BJ (cell line): ENCODE measurements around the gene USP48. TPM values are rescaled to one million over a fixed set of nuclear protein-coding genes. Genes with fewer than 3 reads are reported as not detected.

Experiments
- CTCF ChIA-PET: fragments of 350-600 bp; formaldehyde crosslinking; extraction: SDS; loops from one replicate; lab custom pipeline; 2021; ENCODE audit warnings: antibody characterized with exemption, inconsistent platforms; lab: Yijun Ruan, JAX
- POLR2A ChIA-PET: fragments of 300-600 bp; sonication (Branson Sonifier 250); formaldehyde crosslinking; extraction: SDS; loops from one replicate; lab custom pipeline; 2021; ENCODE audit warnings: antibody characterized with exemption; lab: Charles Lee
- DNase-seq: peaks from one replicate; pipeline ENCODE4 v3.0.0-alpha.2; 2011; ENCODE audit warnings: low read depth
- H3K27me3 ChIP-seq: 2 replicates; pipeline ENCODE4 v1.6.0; 2011; ENCODE audit warnings: low read length; ENCODE audit not compliant: control insufficient read depth, insufficient read depth
- H3K36me3 ChIP-seq: 2 replicates; pipeline ENCODE4 v1.5.1; 2011; ENCODE audit warnings: low read length; ENCODE audit not compliant: control insufficient read depth, insufficient read depth
- H3K4me3 ChIP-seq: 2 replicates; pipeline ENCODE4 v1.5.1; 2011; ENCODE audit warnings: low read depth, mild to moderate bottlenecking, control low read depth, low read length
- polyA plus RNA-seq: library from polyadenylated mRNA; depleted of rRNA; stranded (reverse); fragments of >200 nt; gene quantifications from 2 replicates; pipeline ENCODE4 v1.2.3, GENCODE V29; 2011
- TF ChIP-seq, protein P1 (sequence below): IDR thresholded peaks from 2 replicates; pipeline ENCODE4 v1.5.1; 2011; ENCODE audit warnings: low read depth, mild to moderate bottlenecking, control low read depth, inconsistent platforms, low read length, moderate library complexity; ENCODE audit not compliant: insufficient read depth

The USP48 gene
- polyA plus RNA-seq, 1 experiment, result 10.8 TPM

DNA sequence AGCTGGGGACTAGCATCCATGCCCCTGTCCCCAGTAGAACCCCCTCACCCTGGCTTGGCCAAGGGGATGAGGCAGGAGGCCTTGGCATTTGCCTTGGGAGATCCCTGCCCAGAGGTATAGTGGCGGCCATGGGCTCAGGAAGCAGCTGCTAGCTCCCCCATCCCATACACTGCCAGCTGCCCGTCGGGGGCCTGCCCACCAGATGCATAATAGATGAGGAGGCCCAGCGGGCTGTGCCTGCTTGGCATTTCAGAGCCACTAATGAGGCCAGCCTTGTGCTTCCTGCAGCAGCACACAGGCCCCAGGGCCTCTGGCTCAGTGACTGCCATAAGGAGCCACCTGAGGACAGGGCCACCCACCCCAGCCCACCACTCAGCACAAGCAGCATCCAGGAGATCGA lies 137.4 kb downstream of the USP48 start:
- no peak for DNase-seq
- CTCF ChIA-PET, result interaction anchor here (0.6 to 1.7 kb wide), 3 partner anchors 13 to 341 kb away, joined by 3 to 12 read pairs (median 3); no protein-coding TSS in a partner anchor
- TF ChIP-seq, protein P1, sequence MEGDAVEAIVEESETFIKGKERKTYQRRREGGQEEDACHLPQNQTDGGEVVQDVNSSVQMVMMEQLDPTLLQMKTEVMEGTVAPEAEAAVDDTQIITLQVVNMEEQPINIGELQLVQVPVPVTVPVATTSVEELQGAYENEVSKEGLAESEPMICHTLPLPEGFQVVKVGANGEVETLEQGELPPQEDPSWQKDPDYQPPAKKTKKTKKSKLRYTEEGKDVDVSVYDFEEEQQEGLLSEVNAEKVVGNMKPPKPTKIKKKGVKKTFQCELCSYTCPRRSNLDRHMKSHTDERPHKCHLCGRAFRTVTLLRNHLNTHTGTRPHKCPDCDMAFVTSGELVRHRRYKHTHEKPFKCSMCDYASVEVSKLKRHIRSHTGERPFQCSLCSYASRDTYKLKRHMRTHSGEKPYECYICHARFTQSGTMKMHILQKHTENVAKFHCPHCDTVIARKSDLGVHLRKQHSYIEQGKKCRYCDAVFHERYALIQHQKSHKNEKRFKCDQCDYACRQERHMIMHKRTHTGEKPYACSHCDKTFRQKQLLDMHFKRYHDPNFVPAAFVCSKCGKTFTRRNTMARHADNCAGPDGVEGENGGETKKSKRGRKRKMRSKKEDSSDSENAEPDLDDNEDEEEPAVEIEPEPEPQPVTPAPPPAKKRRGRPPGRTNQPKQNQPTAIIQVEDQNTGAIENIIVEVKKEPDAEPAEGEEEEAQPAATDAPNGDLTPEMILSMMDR, result no peak
- no peak overlapping the region for H3K4me3 ChIP-seq
- no peaks in the 10 kb centered on the region for H3K36me3 ChIP-seq
- POLR2A ChIA-PET, result no interaction called here
- peaks cover 14% of the 10 kb centered on the region for H3K27me3 ChIP-seq

DNA sequence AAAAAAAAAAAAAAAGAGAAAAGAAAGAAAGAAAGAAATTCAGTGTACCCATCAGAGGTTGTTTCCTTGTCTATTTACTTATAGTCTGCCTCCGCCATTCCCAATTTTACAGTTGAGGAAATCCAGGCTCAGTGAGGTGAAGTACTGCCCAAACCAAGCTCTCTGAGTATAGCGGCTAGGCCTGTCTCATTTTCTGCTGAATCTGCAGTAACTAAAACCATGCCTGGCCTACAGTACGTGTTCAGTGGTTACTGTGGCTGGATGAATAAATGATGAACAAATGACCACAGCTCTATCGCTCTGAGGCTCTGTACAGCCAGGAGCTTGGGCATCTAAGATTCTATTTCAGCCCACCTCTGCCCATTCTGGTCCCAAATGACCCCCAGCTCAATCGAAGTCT lies 138.0 kb downstream of the USP48 start:
- DNase-seq, result no peak
- POLR2A ChIA-PET, result no interaction called here

DNA sequence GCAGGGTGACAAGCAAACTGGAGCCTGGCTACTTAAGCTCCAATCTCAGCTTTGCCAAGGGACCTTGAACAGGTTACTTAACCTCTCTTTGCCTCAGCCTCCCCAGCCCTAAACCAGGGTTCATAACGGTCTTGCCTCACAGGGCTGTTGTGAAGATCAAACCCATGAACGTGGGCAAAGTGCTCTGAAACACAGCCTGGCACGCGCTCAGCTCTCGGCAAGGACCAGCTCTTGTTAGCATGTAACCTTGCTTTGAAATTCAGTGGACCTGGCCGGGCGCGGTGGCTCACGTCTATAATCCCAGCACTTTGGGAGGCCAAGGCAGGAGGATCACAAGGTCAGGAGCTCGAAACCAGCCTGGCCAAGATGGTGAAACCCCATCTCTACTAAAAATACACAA lies 138.6 kb downstream of the USP48 start:
- ChIA-PET CTCF (interaction anchor here (0.9 to 1.7 kb wide), 2 partner anchors 14 to 343 kb away, joined by 3 to 12 read pairs; no protein-coding TSS in a partner anchor), POLR2A (no interaction called here)
- Histone ChIP-seq H3K36me3 (no peaks in the 10 kb centered on the region), H3K4me3 (no peak overlapping the region), H3K27me3 (peaks cover 17% of the 10 kb centered on the region)
- TF ChIP-seq, protein P1, result no peak
- no peak for DNase-seq

More for the DNA sequence above, 138.0 kb downstream of the USP48 start:
- Histone ChIP-seq H3K4me3 (no peak overlapping the region), H3K36me3 (no peaks in the 10 kb centered on the region), H3K27me3 (peaks cover 16% of the 10 kb centered on the region)
- CTCF ChIA-PET, result interaction anchor here (0.9 to 1.7 kb wide), 2 partner anchors 14 to 342 kb away, joined by 3 to 12 read pairs; no protein-coding TSS in a partner anchor
- TF ChIP-seq, protein P1, result no peak

DNA sequence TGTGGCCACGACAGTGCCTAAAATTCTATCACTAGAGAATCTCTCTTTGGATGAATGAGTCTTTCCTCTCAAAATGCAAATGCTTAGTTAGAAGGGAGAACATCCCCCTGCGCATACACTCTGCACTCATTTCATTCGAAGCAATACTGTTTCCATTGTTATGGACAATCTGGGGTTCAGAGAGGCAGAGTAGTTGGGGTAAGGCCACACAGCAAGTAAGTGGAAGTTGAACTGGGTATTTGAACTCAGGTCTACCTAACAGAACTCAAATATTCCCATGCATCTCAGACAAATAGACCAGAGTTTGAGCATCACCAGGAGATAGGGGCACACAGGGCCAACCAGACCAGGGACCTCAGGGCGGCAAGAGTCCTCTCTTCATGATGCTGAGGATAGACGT lies 139.3 kb downstream of the USP48 start:
- POLR2A ChIA-PET, result no interaction called here

DNA sequence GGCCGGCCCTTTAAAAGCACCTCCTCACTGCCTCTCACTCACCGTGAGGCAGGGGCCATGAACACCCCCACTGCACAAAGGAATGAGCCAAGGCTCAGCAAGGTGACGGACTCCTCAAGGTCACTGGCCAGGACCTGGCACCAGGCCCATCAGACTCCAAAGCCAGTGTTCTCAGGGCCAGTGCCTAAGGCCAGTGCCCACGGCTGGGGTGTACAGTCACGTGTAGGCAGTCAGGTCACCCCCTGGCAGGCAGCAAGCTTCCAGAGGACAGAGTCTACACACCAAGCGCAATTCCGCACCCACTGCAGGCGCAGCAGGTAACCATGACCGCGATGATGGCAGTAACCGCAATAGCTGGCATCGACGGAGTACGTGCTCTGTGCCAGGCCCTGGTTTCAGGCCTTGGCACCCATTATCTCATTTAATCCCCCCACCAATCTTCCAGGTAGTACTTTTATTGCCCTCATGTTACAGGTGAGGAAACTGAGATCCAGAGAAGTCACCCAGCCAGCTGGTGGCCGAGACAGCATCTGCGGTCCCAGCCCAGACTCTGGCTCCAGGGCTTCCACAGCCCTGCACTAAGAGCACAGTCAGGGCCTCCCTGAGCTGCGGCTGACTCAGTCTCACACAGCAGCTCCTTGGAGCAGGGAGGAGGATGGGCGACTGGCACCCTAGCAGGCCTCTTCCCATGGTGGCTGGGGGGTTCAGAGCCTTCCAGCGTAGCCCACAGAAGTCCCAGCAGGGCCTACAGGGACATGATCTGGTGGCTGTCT lies 140.8 kb downstream of the USP48 start:
- CTCF ChIA-PET, result interaction anchor here (0.9 kb wide), 1 partner anchor 18 kb away, joined by 3 read pairs; no protein-coding TSS in a partner anchor
- TF ChIP-seq, protein P1, result no peak
- H3K4me3 ChIP-seq, result no peak overlapping the region
- H3K36me3 ChIP-seq, result no peaks in the 10 kb centered on the region
- POLR2A ChIA-PET, result no interaction called here
- H3K27me3 ChIP-seq, result peaks cover 17% of the 10 kb centered on the region
- DNase-seq, result no peak

More for the DNA sequence above, 139.3 kb downstream of the USP48 start:
- CTCF ChIA-PET, result no interaction called here
- Histone ChIP-seq H3K4me3 (no peak overlapping the region), H3K36me3 (no peaks in the 10 kb centered on the region), H3K27me3 (peaks cover 17% of the 10 kb centered on the region)
- no peak for DNase-seq
- TF ChIP-seq, protein P1, result no peak
